ENCODE data around the gene ARG1.

Gene ARG1

GRCh38 chr6:131581523-131581922 lies 8.5 kb downstream of the ARG1 start:
- DNase-seq (ENCODE audit: low read depth in 3 of 3, low spot score in 1 of 3) = no peak

GRCh38 chr6:131586543-131586942 lies 13.5 kb downstream of the ARG1 start:
- no peak for DNase-seq (ENCODE audit: low read depth in 3 of 3, low spot score in 1 of 3)

GRCh38 chr6:131587909-131588308 lies 14.9 kb downstream of the ARG1 start:
- DNase-seq (ENCODE audit: low read depth in 3 of 3, low spot score in 1 of 3) = no peak

GRCh38 chr6:131588643-131589042 lies 15.6 kb downstream of the ARG1 start:
- no peak for DNase-seq (ENCODE audit: low read depth in 3 of 3, low spot score in 1 of 3)

- no peak for DNase-seq (ENCODE audit: low read depth in 3 of 3, low spot score in 1 of 3)
Observed at GRCh38 chr6:131592935-131593334, 19.9 kb downstream of the ARG1 start.

- no peak for DNase-seq (ENCODE audit: low read depth in 3 of 3, low spot score in 1 of 3)
Observed at GRCh38 chr6:131594074-131594473, 21.0 kb downstream of the ARG1 start.

- DNase-seq (ENCODE audit: low read depth in 3 of 3, low spot score in 1 of 3) = no peak
Observed at GRCh38 chr6:131597446-131597845, 24.4 kb downstream of the ARG1 start.

GRCh38 chr6:131600716-131601115 lies 27.7 kb downstream of the ARG1 start:
- DNase-seq (ENCODE audit: low read depth in 3 of 3, low spot score in 1 of 3) = no peak

- no peak for DNase-seq (ENCODE audit: low read depth in 3 of 3, low spot score in 1 of 3)
Observed at GRCh38 chr6:131602781-131603312, 29.8 kb downstream of the ARG1 start.

GRCh38 chr6:131613296-131613925 lies 40.4 kb downstream of the ARG1 start:
- DNase-seq (ENCODE audit: low read depth in 3 of 3, low spot score in 1 of 3) = no peak

GRCh38 chr6:131615275-131615674 lies 42.2 kb downstream of the ARG1 start:
- no peak for DNase-seq (ENCODE audit: low read depth in 3 of 3, low spot score in 1 of 3)

- peak; percentile 79 to 99 (median 95) for DNase-seq (ENCODE audit: low read depth in 3 of 3, low spot score in 1 of 3)
Observed at GRCh38 chr6:131627724-131628682, 55.0 kb downstream of the ARG1 start, which contains the start of gene MED23. Gene MED23, minus strand, starts transcription at chr6:131628242. Its CDS starts 193 bp downstream, at chr6:131628049.

- no peak for DNase-seq (ENCODE audit: low read depth in 3 of 3, low spot score in 1 of 3)
Observed at GRCh38 chr6:131628726-131629125, 55.7 kb downstream of the ARG1 start.

GRCh38 chr6:131629651-131630050 lies 56.6 kb downstream of the ARG1 start:
- DNase-seq (ENCODE audit: low read depth in 3 of 3, low spot score in 1 of 3) = no peak

GRCh38 chr6:131631625-131632289 lies 58.7 kb downstream of the ARG1 start:
- DNase-seq (ENCODE audit: low read depth in 3 of 3, low spot score in 1 of 3) = no peak
